Transverse colon (tissue), 4 donors: ENCODE measurements around the gene TGM4.

ENCODE experiments used
- CTCF ChIP-seq, 5 experiments: fragments of 200-600 bp in 3 of 5; fragments of 450-650 bp in 2 of 5; sonication (generic) in 3 of 5; IDR thresholded peaks; 1 replicate in 2 of 5; 2 replicates in 3 of 5; pipeline ENCODE4 v1.5.1; 2016 to 2017; ENCODE audit warnings: antibody characterized with exemption in 5 of 5, inconsistent platforms in 3 of 5, mild to moderate bottlenecking in 2 of 5, moderate library complexity in 1 of 5
- EP300 ChIP-seq: sonication (generic); formaldehyde crosslinking; IDR thresholded peaks from one replicate; pipeline ENCODE4 v1.6.1; 2017; ENCODE audit warnings: antibody characterized with exemption, low read depth
- POLR2A ChIP-seq: fragments of 450-650 bp; IDR thresholded peaks from one replicate; pipeline ENCODE4 v1.6.1; 2016; ENCODE audit warnings: antibody characterized with exemption, mild to moderate bottlenecking, moderate library complexity
- POLR2AphosphoS5 ChIP-seq, 3 donors: sonication (generic); formaldehyde crosslinking; IDR thresholded peaks; one replicate each; pipeline ENCODE4 v1.6.1; 2016; ENCODE audit warnings: antibody characterized with exemption in 3 of 3

GRCh38 chr3:44905446-44906157, 31.2 kb downstream of the TGM4 start:
- TF ChIP-seq CTCF (IDR thresholded peaks at IDR 0.05), result no peak
- no peak for TF ChIP-seq POLR2AphosphoS5 (IDR thresholded peaks at IDR 0.05)
- TF ChIP-seq POLR2A, result no peak
- TF ChIP-seq EP300, result no peak
